ENCODE results near the gene ZNF575.

GRCh38 chr19:43505941-43506340, 27.0 kb upstream of the ZNF575 start:
- TF ChIP-seq CTCF (IDR thresholded peaks at IDR 0.05; ENCODE audit: low read depth, low read length) (no peak), POLR2A (IDR thresholded peaks at IDR 0.05; ENCODE audit: extremely low read depth, insufficient read length) (no peak)

All from NB4 (cell line).